Breast epithelium (tissue), 4 donors: ENCODE measurements around the gene NELL1. TPM values are rescaled to one million over a fixed set of nuclear protein-coding genes. Genes with fewer than 3 reads are reported as not detected.

Source experiments
- DNase-seq, 2 donors: peaks; one replicate each; pipeline ENCODE4 v3.0.0-alpha.2; 2019; ENCODE audit warnings: low spot score in 2 of 2
- H3K27ac ChIP-seq, 2 donors: fragments of 200-600 bp; sonication (generic) in 1 of 2; one replicate each; pipeline ENCODE4 v1.5.1; 2016 to 2019; ENCODE audit warnings: mild to moderate bottlenecking in 1 of 2
- H3K27me3 ChIP-seq, 2 donors: fragments of 200-600 bp; sonication (generic) in 1 of 2; one replicate each; pipeline versions ENCODE4 v1.5.1 to v1.6.0; 2017 to 2019; ENCODE audit warnings: control low read depth in 1 of 2, mild to moderate bottlenecking in 1 of 2
- H3K36me3 ChIP-seq: fragments of 200-600 bp; one replicate; pipeline ENCODE4 v1.5.1; 2019
- H3K4me1 ChIP-seq, 2 donors: fragments of 200-600 bp; sonication (generic); one replicate each; pipeline ENCODE4 v1.5.1; 2016 to 2019; ENCODE audit warnings: control low read depth in 1 of 2
- H3K4me3 ChIP-seq, 3 donors: fragments of 200-600 bp; sonication (generic); 1 replicate in 2 of 3; 2 replicates in 1 of 3; pipeline ENCODE4 v1.5.1; 2016 to 2019; ENCODE audit warnings: mild to moderate bottlenecking in 3 of 3, moderate library complexity in 2 of 3
- H3K9me3 ChIP-seq, 2 donors: fragments of 200-600 bp; sonication (generic) in 1 of 2; one replicate each; pipeline ENCODE4 v1.5.1; 2016 to 2019; ENCODE audit warnings: control low read depth in 1 of 2
- POLR2A ChIP-seq: fragments of 450-650 bp; IDR thresholded peaks from one replicate; pipeline ENCODE4 v1.6.1; 2016; ENCODE audit warnings: antibody characterized with exemption, mild to moderate bottlenecking, moderate library complexity
- POLR2AphosphoS5 ChIP-seq, 3 donors: sonication (generic); formaldehyde crosslinking; IDR thresholded peaks; one replicate each; pipeline ENCODE4 v1.6.1; 2017; ENCODE audit warnings: antibody characterized with exemption in 3 of 3
- intact Hi-C: fragments of 100-400 bp; cut with DNase I; formaldehyde crosslinking; loops from one replicate; pipeline ENCODE4 v1.15.1; 2023; ENCODE audit warnings: low total_unique reads
- total RNA-seq, 3 donors: library from RNA; depleted of rRNA; stranded (reverse); fragments of >200 nt; gene quantifications; one replicate each; pipeline ENCODE4 v1.1.0, GENCODE V29; 2016
- TF ChIP-seq, protein P1 (sequence below), 3 donors: fragments of 450-650 bp; IDR thresholded peaks; one replicate each; pipeline ENCODE4 v1.5.1; 2016 to 2017; ENCODE audit warnings: antibody characterized with exemption in 3 of 3, mild to moderate bottlenecking in 3 of 3, moderate library complexity in 3 of 3

NELL1 gene
- total RNA-seq, 3 donors from 2014 or later, result 0.15 TPM; not detected in 2

DNA sequence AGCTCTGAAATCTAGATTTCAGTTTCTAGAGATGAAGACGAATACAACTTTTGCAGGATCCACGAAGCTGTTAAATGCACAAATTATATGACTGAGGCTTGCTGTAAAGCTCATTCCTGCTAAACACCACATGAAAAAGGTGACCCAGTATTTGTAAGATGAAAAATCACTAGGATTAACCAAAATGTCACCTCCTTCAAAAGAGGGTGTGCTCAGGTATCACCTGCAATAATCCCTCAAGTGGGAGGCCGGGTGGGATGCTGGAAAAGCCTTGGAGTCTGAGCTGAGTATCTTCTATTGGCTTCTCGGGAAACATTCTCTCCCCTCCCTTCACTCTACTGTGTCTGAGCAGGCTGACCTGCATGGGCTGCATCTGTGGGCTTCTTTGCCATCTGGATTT is 195.8 kb downstream of the NELL1 start:
- TF ChIP-seq POLR2AphosphoS5 (IDR thresholded peaks at IDR 0.05) (no peak), POLR2A (no peak)
- TF ChIP-seq, protein P1, sequence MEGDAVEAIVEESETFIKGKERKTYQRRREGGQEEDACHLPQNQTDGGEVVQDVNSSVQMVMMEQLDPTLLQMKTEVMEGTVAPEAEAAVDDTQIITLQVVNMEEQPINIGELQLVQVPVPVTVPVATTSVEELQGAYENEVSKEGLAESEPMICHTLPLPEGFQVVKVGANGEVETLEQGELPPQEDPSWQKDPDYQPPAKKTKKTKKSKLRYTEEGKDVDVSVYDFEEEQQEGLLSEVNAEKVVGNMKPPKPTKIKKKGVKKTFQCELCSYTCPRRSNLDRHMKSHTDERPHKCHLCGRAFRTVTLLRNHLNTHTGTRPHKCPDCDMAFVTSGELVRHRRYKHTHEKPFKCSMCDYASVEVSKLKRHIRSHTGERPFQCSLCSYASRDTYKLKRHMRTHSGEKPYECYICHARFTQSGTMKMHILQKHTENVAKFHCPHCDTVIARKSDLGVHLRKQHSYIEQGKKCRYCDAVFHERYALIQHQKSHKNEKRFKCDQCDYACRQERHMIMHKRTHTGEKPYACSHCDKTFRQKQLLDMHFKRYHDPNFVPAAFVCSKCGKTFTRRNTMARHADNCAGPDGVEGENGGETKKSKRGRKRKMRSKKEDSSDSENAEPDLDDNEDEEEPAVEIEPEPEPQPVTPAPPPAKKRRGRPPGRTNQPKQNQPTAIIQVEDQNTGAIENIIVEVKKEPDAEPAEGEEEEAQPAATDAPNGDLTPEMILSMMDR (IDR thresholded peaks at IDR 0.05), result no peak
- intact Hi-C loops, result no loop called here
- no peak for DNase-seq
- Histone ChIP-seq H3K27me3 (no peaks in the 10 kb centered on the region), H3K4me3 (no peak overlapping the region), H3K9me3 (no peaks in the 10 kb centered on the region), H3K27ac (no peak overlapping the region), H3K4me1 (no peaks in the 10 kb centered on the region), H3K36me3 (no peaks in the 10 kb centered on the region)

DNA sequence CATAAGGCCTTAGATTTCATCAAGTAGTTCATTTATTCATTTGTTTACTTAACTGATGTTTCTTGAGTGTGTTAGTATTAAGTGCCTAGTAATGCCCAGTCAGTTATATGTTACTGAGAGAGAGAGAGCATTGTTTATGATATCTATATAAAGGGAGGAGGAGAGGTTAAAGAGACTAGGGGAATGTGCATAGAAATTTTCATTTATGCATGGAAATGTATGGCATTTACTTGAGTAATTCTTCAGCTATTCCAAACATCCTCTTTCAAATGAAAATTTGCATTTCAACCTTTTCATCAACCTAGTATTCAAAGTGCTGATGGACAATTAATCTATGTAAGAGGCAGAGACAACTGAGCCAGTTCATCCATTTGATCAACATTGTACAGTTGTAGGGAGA is 199.7 kb downstream of the NELL1 start:
- no peaks in the 10 kb centered on the region for H3K9me3 ChIP-seq
- no peak for DNase-seq
- H3K36me3 ChIP-seq, result no peaks in the 10 kb centered on the region
- intact Hi-C loops, result no loop called here
- H3K4me3 ChIP-seq, result no peak overlapping the region
- no peaks in the 10 kb centered on the region for H3K27me3 ChIP-seq
- H3K4me1 ChIP-seq, result no peaks in the 10 kb centered on the region
- no peak overlapping the region for H3K27ac ChIP-seq
- TF ChIP-seq POLR2A (no peak), POLR2AphosphoS5 (IDR thresholded peaks at IDR 0.05) (no peak)
- TF ChIP-seq, protein P1 (IDR thresholded peaks at IDR 0.05), result no peak

DNA sequence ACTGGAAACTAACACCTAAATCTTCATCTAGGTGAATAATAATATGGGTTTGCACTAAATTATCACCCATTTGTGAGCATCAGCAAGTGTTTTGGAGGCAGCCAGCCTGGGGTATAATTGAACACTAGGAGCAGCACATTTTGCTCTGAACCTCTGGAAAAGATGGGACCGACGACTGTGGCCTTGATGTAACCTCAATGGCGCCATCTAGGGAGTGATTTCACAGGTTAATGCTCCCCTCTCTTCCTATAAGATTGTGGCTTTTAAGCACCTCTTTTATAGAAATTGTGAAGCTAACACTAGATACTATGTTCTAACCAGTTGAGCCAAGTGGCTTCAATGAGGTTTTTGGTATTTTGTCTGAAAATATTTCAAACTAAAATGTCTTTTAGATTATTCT is 203.7 kb downstream of the NELL1 start:
- no peak for DNase-seq
- no peaks in the 10 kb centered on the region for H3K4me1 ChIP-seq
- TF ChIP-seq, protein P1 (IDR thresholded peaks at IDR 0.05), result no peak
- no peak for TF ChIP-seq POLR2AphosphoS5 (IDR thresholded peaks at IDR 0.05)
- no peak for TF ChIP-seq POLR2A
- H3K27ac ChIP-seq, result no peak overlapping the region
- no peaks in the 10 kb centered on the region for H3K9me3 ChIP-seq
- intact Hi-C loops, result no loop called here
- H3K27me3 ChIP-seq, result no peaks in the 10 kb centered on the region
- no peaks in the 10 kb centered on the region for H3K36me3 ChIP-seq
- H3K4me3 ChIP-seq, result no peak overlapping the region

DNA sequence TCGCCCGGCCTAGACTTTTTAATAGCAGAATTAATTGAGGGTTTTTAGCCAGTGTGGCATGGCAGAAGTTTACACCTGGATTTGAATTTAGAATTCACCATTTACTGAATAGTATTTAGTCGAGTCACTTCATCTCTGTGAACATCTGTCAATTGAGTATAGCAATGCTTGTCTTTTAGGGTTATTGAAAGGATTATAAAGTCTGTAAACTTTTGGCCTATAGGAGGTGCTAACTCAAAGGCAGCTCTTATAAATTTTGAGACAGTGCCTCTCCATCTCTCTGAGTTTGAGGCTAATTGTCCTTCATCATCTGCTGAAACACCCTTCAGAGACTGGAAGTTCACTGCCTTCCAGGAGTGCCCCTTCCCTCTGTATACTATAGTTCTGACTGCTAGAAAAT is 205.0 kb downstream of the NELL1 start:
- H3K9me3 ChIP-seq, result no peaks in the 10 kb centered on the region
- H3K4me3 ChIP-seq, result no peak overlapping the region
- DNase-seq, result no peak
- no peaks in the 10 kb centered on the region for H3K4me1 ChIP-seq
- no peak overlapping the region for H3K27ac ChIP-seq
- no peaks in the 10 kb centered on the region for H3K27me3 ChIP-seq
- H3K36me3 ChIP-seq, result no peaks in the 10 kb centered on the region
- intact Hi-C loops, result no loop called here
- TF ChIP-seq POLR2A, result no peak

DNA sequence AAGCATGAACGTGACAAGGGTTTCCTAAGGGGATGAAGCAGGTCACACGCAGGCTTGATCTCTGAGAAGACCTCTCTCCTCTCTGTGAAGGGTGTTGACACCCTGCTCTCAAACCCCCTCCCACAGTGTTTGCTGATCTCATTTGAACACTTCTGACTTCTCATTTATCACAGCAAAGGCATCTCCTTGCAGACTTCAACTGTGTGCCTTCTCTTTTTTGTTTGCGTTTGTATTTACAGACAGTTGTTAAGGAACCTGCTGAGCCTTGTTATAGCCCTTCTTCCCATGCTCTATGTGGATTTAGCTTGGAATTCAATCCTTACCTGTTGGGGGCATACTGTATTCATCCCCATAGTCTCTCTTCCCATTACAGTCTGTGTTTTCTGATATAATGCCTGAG is 206.5 kb downstream of the NELL1 start:
- intact Hi-C loops, result no loop called here
- Histone ChIP-seq H3K27me3 (no peaks in the 10 kb centered on the region), H3K36me3 (no peaks in the 10 kb centered on the region), H3K27ac (no peak overlapping the region), H3K4me1 (no peaks in the 10 kb centered on the region), H3K4me3 (no peak overlapping the region), H3K9me3 (no peaks in the 10 kb centered on the region)
- TF ChIP-seq POLR2AphosphoS5 (IDR thresholded peaks at IDR 0.05) (no peak), POLR2A (no peak)
- TF ChIP-seq, protein P1 (IDR thresholded peaks at IDR 0.05), result no peak
- no peak for DNase-seq

DNA sequence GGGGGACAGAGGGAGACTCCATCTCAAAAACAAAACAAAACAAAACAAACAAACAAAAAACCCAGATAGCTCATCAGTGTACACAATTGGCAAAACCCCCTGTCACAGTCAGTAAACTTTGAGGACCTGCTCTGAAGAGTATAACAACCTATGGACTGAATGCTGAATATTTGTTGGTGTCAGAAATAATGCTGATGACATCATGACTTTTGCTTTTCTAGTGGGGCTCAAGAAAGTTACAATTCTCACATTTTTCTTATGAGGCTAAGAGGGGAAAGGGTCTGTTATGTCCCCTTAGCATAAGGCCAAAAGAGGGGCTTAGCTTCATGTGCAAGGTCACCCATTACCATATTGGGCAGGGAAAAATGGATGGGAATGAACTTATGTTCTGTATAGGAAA is 207.4 kb downstream of the NELL1 start:
- Histone ChIP-seq H3K27me3 (no peaks in the 10 kb centered on the region), H3K4me1 (no peaks in the 10 kb centered on the region), H3K36me3 (no peaks in the 10 kb centered on the region), H3K9me3 (no peaks in the 10 kb centered on the region), H3K27ac (no peak overlapping the region), H3K4me3 (no peak overlapping the region)
- intact Hi-C loops, result no loop called here
- DNase-seq, result no peak
- TF ChIP-seq POLR2AphosphoS5 (IDR thresholded peaks at IDR 0.05) (no peak), POLR2A (no peak)
- TF ChIP-seq, protein P1 (IDR thresholded peaks at IDR 0.05), result no peak
